Superior temporal gyrus (tissue), 1 donor: ENCODE measurements around the gene IGFL1.
"Not testable (repeated sequence)": the region's sequence is repeated elsewhere in the genome, so short reads cannot be mapped to it uniquely, and the experiment has no call there.

Experiments used
- DNase-seq: peaks from one replicate; pipeline ENCODE4 v3.0.0-alpha.2; 2016; ENCODE audit errors: extremely low spot score

The IGFL1 gene

DNA sequence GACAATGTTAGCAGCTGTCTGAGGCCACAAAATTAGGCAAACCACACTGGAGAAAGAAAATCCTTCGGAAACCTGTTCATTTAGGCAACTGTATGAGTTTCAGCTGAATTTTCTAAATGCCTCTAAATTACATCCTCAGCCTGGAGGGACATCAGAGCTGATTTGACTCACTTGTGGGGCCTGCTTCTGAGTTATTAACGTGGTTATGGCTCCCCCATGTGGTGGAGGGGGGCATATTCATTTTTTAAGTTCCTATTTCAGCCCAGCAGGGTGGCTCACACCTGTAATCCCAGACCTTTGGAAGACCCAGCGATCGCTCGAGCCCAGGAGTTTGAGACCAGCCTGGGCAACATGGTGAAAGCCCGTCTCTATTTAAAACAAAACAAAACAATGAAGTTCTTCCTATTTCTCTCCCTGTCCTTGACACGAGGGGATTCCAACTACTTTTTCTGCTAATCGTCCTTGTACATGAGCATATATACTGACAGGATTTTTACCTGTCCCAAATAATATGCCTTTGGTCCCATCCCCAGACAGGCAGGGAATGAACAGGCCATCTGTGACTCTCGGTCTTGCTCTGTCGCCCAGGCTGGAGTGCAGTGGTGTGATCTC, 35.8 kb downstream of the IGFL1 start:
- DNase-seq = peak; percentile 92

DNA sequence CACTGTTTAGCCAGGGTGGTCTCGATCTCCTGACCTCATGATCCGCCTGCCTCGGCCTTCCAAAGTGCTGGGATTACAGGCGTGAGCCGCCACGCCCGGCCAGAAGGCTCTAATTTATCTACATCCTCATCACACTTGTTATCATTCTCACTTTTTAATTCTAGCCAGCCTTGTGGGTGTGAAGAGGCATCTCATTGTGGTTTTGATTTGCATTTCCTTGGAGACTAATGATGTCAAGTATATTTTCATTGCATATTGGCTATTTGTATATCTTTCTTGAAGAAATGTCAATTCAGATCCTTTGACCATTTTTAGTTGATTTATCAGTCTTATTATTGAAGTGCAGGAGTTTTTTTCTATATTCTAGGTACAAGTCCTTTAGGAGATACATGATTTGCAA, 39.6 kb downstream of the IGFL1 start:
- DNase-seq = no peak

DNA sequence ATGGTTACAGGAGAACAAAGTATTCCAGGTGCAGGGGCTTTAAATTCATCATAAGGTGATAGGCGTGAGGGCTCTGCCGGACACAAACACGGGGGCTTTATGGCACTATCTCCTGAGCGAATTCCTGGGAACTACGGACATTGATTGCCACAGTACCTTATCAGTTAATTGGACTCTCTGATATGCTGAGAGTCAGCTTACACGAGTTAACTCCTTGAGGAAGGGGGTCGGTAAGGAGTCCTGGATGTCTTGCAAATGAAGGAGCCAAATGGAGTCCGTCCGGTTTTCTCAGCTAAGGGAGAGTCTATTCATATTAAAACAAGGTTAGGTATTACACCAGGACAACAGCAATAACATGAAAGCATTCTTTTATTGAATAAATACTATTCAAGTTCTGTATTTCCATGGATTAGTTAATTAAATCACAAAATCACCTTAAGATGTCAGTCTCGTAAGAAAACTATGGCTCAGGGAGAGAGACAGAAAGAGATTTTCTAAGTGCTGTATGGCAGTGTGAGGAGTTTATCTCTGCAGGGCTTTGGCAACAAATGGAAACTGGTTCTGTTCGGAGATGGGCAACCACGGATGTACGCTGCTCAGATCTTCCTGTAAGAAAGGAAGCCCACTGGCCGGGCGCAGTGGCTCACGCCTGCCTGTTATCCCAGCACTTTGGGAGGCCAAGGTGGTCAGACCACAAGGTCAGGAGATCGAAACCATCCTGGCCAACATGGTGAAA, 41.1 kb downstream of the IGFL1 start:
- no peak for DNase-seq

DNA sequence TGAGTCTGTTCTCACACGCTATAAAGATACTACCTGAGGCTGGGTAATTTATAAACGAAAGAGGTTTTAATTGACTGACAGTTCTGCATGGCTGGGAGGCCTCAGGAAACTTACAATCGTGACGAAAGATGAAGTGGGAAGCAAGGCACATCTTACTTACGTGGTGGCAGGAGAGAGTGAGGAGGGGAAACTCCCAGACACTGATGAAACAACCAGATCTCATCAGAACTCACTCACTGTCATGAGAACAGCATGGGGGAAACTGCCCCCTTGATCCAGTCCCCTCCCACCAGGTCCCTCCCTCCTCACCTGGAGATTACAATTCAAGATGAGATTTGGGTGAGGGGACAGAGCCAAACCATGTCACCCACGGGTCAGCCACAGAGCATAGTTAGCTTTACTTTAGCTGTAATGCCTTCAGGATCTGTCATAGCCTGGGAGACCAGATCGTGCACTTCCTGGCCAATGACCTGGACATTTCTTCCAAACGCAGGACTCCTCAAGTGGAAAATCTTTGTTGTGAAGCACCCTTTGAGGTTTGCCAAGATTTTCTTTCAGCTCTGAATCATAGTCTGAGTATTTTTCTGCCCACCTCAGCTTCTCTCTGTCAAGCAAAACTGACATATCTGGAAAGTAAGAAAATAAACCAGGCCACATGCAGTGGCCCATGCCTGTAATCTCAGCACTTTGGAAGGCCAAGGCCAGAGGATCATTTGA, 42.1 kb downstream of the IGFL1 start:
- no peak for DNase-seq

DNA sequence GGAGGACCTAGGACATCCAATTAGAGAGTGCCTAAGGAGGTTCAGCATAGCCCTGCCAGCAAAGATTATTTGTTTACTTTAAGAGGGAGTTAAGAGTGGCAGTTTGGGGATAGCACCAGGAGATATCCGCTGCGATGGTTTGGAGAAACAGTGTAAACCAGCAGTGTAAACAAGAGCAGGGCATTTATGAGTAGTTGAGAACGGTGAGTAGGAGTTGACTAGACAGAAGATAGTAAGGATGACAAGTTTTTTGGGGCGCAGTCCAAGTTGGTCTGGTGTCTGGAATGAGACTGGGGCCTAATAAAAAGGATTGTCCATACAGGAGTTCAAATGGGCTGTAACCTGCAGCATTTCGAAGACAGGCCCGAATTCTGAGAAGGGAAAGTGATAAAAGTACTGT, 44.4 kb downstream of the IGFL1 start:
- not testable (repeated sequence) for DNase-seq

DNA sequence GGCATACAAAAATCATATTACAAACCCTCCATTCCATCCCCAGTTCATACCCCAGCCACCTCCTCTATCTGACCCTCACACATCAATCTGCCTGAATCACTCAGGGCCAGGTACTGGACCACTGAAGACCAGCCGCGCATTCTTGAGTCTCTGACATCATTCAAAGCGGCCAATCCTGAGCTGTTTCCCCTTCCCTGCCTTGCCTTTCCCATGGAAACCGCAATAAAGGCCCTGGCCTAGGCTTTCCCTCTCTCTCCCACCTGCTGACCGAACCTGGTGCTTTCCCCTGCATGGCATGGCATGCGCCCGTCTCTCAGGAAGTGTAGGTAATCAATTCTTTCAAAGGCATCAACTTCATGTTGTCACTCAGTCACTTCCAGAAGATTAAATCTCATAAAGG, 49.6 kb downstream of the IGFL1 start:
- DNase-seq = no peak
